ENCODE data around the gene SYNPO. TPM values are rescaled to one million over a fixed set of nuclear protein-coding genes. Genes with fewer than 3 reads are reported as not detected.

Gene SYNPO
- total RNA-seq, 1 donor, result 0.42 TPM

GRCh38 chr5:150603491-150603890, 37.0 kb upstream of the SYNPO start:
- Histone ChIP-seq H3K4me3 (ENCODE audit: low read length) (no peak overlapping the region), H3K9me3 (ENCODE audit: low read depth, low read length) (no peaks in the 10 kb centered on the region), H3K27me3 (ENCODE audit: insufficient read depth, low read length) (no peaks in the 10 kb centered on the region), H3K4me1 (ENCODE audit: insufficient read depth, low read length) (no peaks in the 10 kb centered on the region)

GRCh38 chr5:150604010-150604409, 36.5 kb upstream of the SYNPO start:
- Histone ChIP-seq H3K27me3 (ENCODE audit: insufficient read depth, low read length) (no peaks in the 10 kb centered on the region), H3K4me3 (ENCODE audit: low read length) (no peak overlapping the region), H3K9me3 (ENCODE audit: low read depth, low read length) (no peaks in the 10 kb centered on the region), H3K4me1 (ENCODE audit: insufficient read depth, low read length) (no peaks in the 10 kb centered on the region)

- H3K27me3 ChIP-seq (ENCODE audit: insufficient read depth, low read length), result no peaks in the 10 kb centered on the region
- H3K4me1 ChIP-seq (ENCODE audit: insufficient read depth, low read length), result no peaks in the 10 kb centered on the region
- no peak overlapping the region for H3K4me3 ChIP-seq (ENCODE audit: low read length)
- no peaks in the 10 kb centered on the region for H3K9me3 ChIP-seq (ENCODE audit: low read depth, low read length)
Measured at GRCh38 chr5:150604894-150605440, 35.5 kb upstream of the SYNPO start.

- Histone ChIP-seq H3K27me3 (ENCODE audit: insufficient read depth, low read length) (no peaks in the 10 kb centered on the region), H3K4me3 (ENCODE audit: low read length) (no peak overlapping the region), H3K4me1 (ENCODE audit: insufficient read depth, low read length) (no peaks in the 10 kb centered on the region), H3K9me3 (ENCODE audit: low read depth, low read length) (no peaks in the 10 kb centered on the region)
Measured at GRCh38 chr5:150605546-150605945, 34.9 kb upstream of the SYNPO start.

GRCh38 chr5:150606476-150606875, 34.0 kb upstream of the SYNPO start:
- Histone ChIP-seq H3K9me3 (ENCODE audit: low read depth, low read length) (no peaks in the 10 kb centered on the region), H3K4me1 (ENCODE audit: insufficient read depth, low read length) (no peaks in the 10 kb centered on the region), H3K4me3 (ENCODE audit: low read length) (no peak overlapping the region), H3K27me3 (ENCODE audit: insufficient read depth, low read length) (no peaks in the 10 kb centered on the region)

- no peaks in the 10 kb centered on the region for H3K4me1 ChIP-seq (ENCODE audit: insufficient read depth, low read length)
- no peaks in the 10 kb centered on the region for H3K9me3 ChIP-seq (ENCODE audit: low read depth, low read length)
- no peaks in the 10 kb centered on the region for H3K27me3 ChIP-seq (ENCODE audit: insufficient read depth, low read length)
- H3K4me3 ChIP-seq (ENCODE audit: low read length), result no peak overlapping the region
Measured at GRCh38 chr5:150607105-150607504, 33.4 kb upstream of the SYNPO start.

GRCh38 chr5:150607991-150608390, 32.5 kb upstream of the SYNPO start:
- no peaks in the 10 kb centered on the region for H3K4me1 ChIP-seq (ENCODE audit: insufficient read depth, low read length)
- no peak overlapping the region for H3K4me3 ChIP-seq (ENCODE audit: low read length)
- H3K9me3 ChIP-seq (ENCODE audit: low read depth, low read length), result no peaks in the 10 kb centered on the region
- H3K27me3 ChIP-seq (ENCODE audit: insufficient read depth, low read length), result no peaks in the 10 kb centered on the region

- Histone ChIP-seq H3K9me3 (ENCODE audit: low read depth, low read length) (no peaks in the 10 kb centered on the region), H3K27me3 (ENCODE audit: insufficient read depth, low read length) (no peaks in the 10 kb centered on the region), H3K4me3 (ENCODE audit: low read length) (no peak overlapping the region), H3K4me1 (ENCODE audit: insufficient read depth, low read length) (no peaks in the 10 kb centered on the region)
Measured at GRCh38 chr5:150608991-150609390, 31.5 kb upstream of the SYNPO start.

- Histone ChIP-seq H3K9me3 (ENCODE audit: low read depth, low read length) (no peaks in the 10 kb centered on the region), H3K4me3 (ENCODE audit: low read length) (no peak overlapping the region), H3K4me1 (ENCODE audit: insufficient read depth, low read length) (no peaks in the 10 kb centered on the region), H3K27me3 (ENCODE audit: insufficient read depth, low read length) (no peaks in the 10 kb centered on the region)
Measured at GRCh38 chr5:150609843-150610584, 30.4 kb upstream of the SYNPO start.

GRCh38 chr5:150611026-150611425, 29.4 kb upstream of the SYNPO start:
- no peaks in the 10 kb centered on the region for H3K27me3 ChIP-seq (ENCODE audit: insufficient read depth, low read length)
- no peaks in the 10 kb centered on the region for H3K4me1 ChIP-seq (ENCODE audit: insufficient read depth, low read length)
- no peak overlapping the region for H3K4me3 ChIP-seq (ENCODE audit: low read length)
- H3K9me3 ChIP-seq (ENCODE audit: low read depth, low read length), result no peaks in the 10 kb centered on the region

- H3K4me1 ChIP-seq (ENCODE audit: insufficient read depth, low read length), result no peaks in the 10 kb centered on the region
- no peaks in the 10 kb centered on the region for H3K27me3 ChIP-seq (ENCODE audit: insufficient read depth, low read length)
- H3K9me3 ChIP-seq (ENCODE audit: low read depth, low read length), result no peaks in the 10 kb centered on the region
- no peak overlapping the region for H3K4me3 ChIP-seq (ENCODE audit: low read length)
Measured at GRCh38 chr5:150612405-150612804, 28.1 kb upstream of the SYNPO start.

- Histone ChIP-seq H3K27me3 (ENCODE audit: insufficient read depth, low read length) (no peaks in the 10 kb centered on the region), H3K9me3 (ENCODE audit: low read depth, low read length) (no peaks in the 10 kb centered on the region)
Measured at GRCh38 chr5:150612905-150613670, 27.4 kb upstream of the SYNPO start.

GRCh38 chr5:150613991-150614660, 26.3 kb upstream of the SYNPO start:
- no peak overlapping the region for H3K4me3 ChIP-seq (ENCODE audit: low read length)
- H3K27me3 ChIP-seq (ENCODE audit: insufficient read depth, low read length), result no peaks in the 10 kb centered on the region
- H3K9me3 ChIP-seq (ENCODE audit: low read depth, low read length), result no peaks in the 10 kb centered on the region
- H3K4me1 ChIP-seq (ENCODE audit: insufficient read depth, low read length), result no peaks in the 10 kb centered on the region

More at GRCh38 chr5:150612905-150613670, 27.4 kb upstream of the SYNPO start:
- no peaks in the 10 kb centered on the region for H3K4me1 ChIP-seq (ENCODE audit: insufficient read depth, low read length)
- no peak overlapping the region for H3K4me3 ChIP-seq (ENCODE audit: low read length)

GRCh38 chr5:150614661-150615060, 25.8 kb upstream of the SYNPO start:
- H3K4me1 ChIP-seq (ENCODE audit: insufficient read depth, low read length), result no peaks in the 10 kb centered on the region
- H3K4me3 ChIP-seq (ENCODE audit: low read length), result no peak overlapping the region
- no peaks in the 10 kb centered on the region for H3K9me3 ChIP-seq (ENCODE audit: low read depth, low read length)
- no peaks in the 10 kb centered on the region for H3K27me3 ChIP-seq (ENCODE audit: insufficient read depth, low read length)

GRCh38 chr5:150615141-150615699, 25.2 kb upstream of the SYNPO start:
- Histone ChIP-seq H3K9me3 (ENCODE audit: low read depth, low read length) (no peaks in the 10 kb centered on the region), H3K4me1 (ENCODE audit: insufficient read depth, low read length) (no peaks in the 10 kb centered on the region), H3K27me3 (ENCODE audit: insufficient read depth, low read length) (no peaks in the 10 kb centered on the region), H3K4me3 (ENCODE audit: low read length) (no peak overlapping the region)

Measured in mononuclear cell (primary cell).